C4-2B (cell line): ENCODE measurements around the gene UGT2B7.

Experiments used
- CTCF ChIP-seq: fragments of 450-650 bp; conservative IDR thresholded peaks from 2 replicates; pipeline ENCODE4 v1.5.1; 2017; ENCODE audit warnings: mild to moderate bottlenecking
- ZFX ChIP-seq: fragments of 450-650 bp; IDR thresholded peaks from 2 replicates; pipeline ENCODE4 v1.6.1; 2017

GRCh38 chr4:69104719-69105275 lies 8.5 kb downstream of the UGT2B7 start:
- no peak for TF ChIP-seq ZFX
- no peak for TF ChIP-seq CTCF
